ENCODE measurements around the gene LDB1.

Gene LDB1

GRCh38 chr10:102120142-102120990 lies at the start of gene LDB1:
TSS of gene LDB1 (minus strand) at chr10:102120368. CDS start at chr10:102120110, 258 bp downstream.
- TF ChIP-seq MAX (IDR thresholded peaks at IDR 0.05; ENCODE audit: low read depth, low read length): peak; percentile 74
- peak; percentile 89 for TF ChIP-seq POLR2A (IDR thresholded peaks at IDR 0.05; ENCODE audit: extremely low read depth, insufficient read length)
- peak; percentile 63 for TF ChIP-seq MYC (IDR thresholded peaks at IDR 0.05; ENCODE audit: low read depth, low read length)
- no peak for TF ChIP-seq CTCF (IDR thresholded peaks at IDR 0.05; ENCODE audit: low read depth, low read length)
- peak; percentile 91 for DNase-seq (ENCODE audit: low read depth)
- peak within 1 kb of the TSS; percentile 71 for H3K4me3 ChIP-seq (ENCODE audit: low read depth, low read length)

GRCh38 chr10:102167861-102168260 lies 47.7 kb upstream of the LDB1 start:
- TF ChIP-seq CTCF (IDR thresholded peaks at IDR 0.05; ENCODE audit: low read depth, low read length) (no peak), POLR2A (IDR thresholded peaks at IDR 0.05; ENCODE audit: extremely low read depth, insufficient read length) (no peak), MAX (IDR thresholded peaks at IDR 0.05; ENCODE audit: low read depth, low read length) (no peak), MYC (IDR thresholded peaks at IDR 0.05; ENCODE audit: low read depth, low read length) (no peak)
- no peak for DNase-seq (ENCODE audit: low read depth)
- H3K4me3 ChIP-seq (ENCODE audit: low read depth, low read length): no peak overlapping the region

GRCh38 chr10:102163342-102163989 lies 43.3 kb upstream of the LDB1 start:
- DNase-seq (ENCODE audit: low read depth): peak; percentile 6
- H3K4me3 ChIP-seq (ENCODE audit: low read depth, low read length): no peak overlapping the region
- no peak for TF ChIP-seq POLR2A (IDR thresholded peaks at IDR 0.05; ENCODE audit: extremely low read depth, insufficient read length)
- no peak for TF ChIP-seq MYC (IDR thresholded peaks at IDR 0.05; ENCODE audit: low read depth, low read length)
- no peak for TF ChIP-seq CTCF (IDR thresholded peaks at IDR 0.05; ENCODE audit: low read depth, low read length)
- TF ChIP-seq MAX (IDR thresholded peaks at IDR 0.05; ENCODE audit: low read depth, low read length): no peak

GRCh38 chr10:102159831-102160230 lies 39.7 kb upstream of the LDB1 start:
- no peak for TF ChIP-seq CTCF (IDR thresholded peaks at IDR 0.05; ENCODE audit: low read depth, low read length)
- TF ChIP-seq POLR2A (IDR thresholded peaks at IDR 0.05; ENCODE audit: extremely low read depth, insufficient read length): peak; percentile 7
- TF ChIP-seq MYC (IDR thresholded peaks at IDR 0.05; ENCODE audit: low read depth, low read length): no peak
- TF ChIP-seq MAX (IDR thresholded peaks at IDR 0.05; ENCODE audit: low read depth, low read length): no peak
- peak; percentile 2 for DNase-seq (ENCODE audit: low read depth)
- no peak overlapping the region for H3K4me3 ChIP-seq (ENCODE audit: low read depth, low read length)

- peak; percentile 4 for DNase-seq (ENCODE audit: low read depth)
- TF ChIP-seq POLR2A (IDR thresholded peaks at IDR 0.05; ENCODE audit: extremely low read depth, insufficient read length) (no peak), CTCF (IDR thresholded peaks at IDR 0.05; ENCODE audit: low read depth, low read length) (no peak), MYC (IDR thresholded peaks at IDR 0.05; ENCODE audit: low read depth, low read length) (no peak), MAX (IDR thresholded peaks at IDR 0.05; ENCODE audit: low read depth, low read length) (no peak)
- H3K4me3 ChIP-seq (ENCODE audit: low read depth, low read length): no peak overlapping the region
These were observed 39.0 kb upstream of the LDB1 start for GRCh38 chr10:102159051-102159597.

Data from NB4 (cell line).